BLaER1 treated with 17β-estradiol and CSF1 and Interleukin-3, amounts not matched to agents 10 nM and 100 nM (cell line): ENCODE results near the gene COL5A1.

Experiments
- H3K27ac ChIP-seq, 11 experiments: shearing (Covaris generic); formaldehyde crosslinking; 2 replicates each; pipeline ENCODE4 v1.8.1; 2022
- H3K27me3 ChIP-seq, 11 experiments: shearing (Covaris generic); formaldehyde crosslinking; 2 replicates each; pipeline ENCODE4 v1.8.1; 2022
- H3K36me3 ChIP-seq, 11 experiments: shearing (Covaris generic); formaldehyde crosslinking; 2 replicates each; pipeline ENCODE4 v1.8.1; 2022
- H3K4me1 ChIP-seq, 10 experiments: shearing (Covaris generic); formaldehyde crosslinking; 2 replicates each; pipeline ENCODE4 v1.8.1; 2022
- H3K4me2 ChIP-seq, 11 experiments: shearing (Covaris generic); formaldehyde crosslinking; 2 replicates each; pipeline ENCODE4 v1.8.1; 2022
- H3K4me3 ChIP-seq, 10 experiments: shearing (Covaris generic); formaldehyde crosslinking; 2 replicates each; pipeline ENCODE4 v1.8.1; 2022
- H3K9ac ChIP-seq, 11 experiments: shearing (Covaris generic); formaldehyde crosslinking; 2 replicates each; pipeline ENCODE4 v1.8.1; 2022
- H3K9me3 ChIP-seq, 11 experiments: shearing (Covaris generic); formaldehyde crosslinking; replicated peaks in 1 of 11; 2 replicates each; pipeline ENCODE4 v1.8.1; 2022
- H4K20me1 ChIP-seq, 11 experiments: shearing (Covaris generic); formaldehyde crosslinking; 2 replicates each; pipeline ENCODE4 v1.8.1; 2022
- Cebpa-rat ChIP-seq, 11 experiments: shearing (Covaris generic); IDR thresholded peaks; 2 replicates each; pipeline ENCODE4 v1.8.1; 2022

The COL5A1 gene

GRCh38 chr9:134678666-134679443 is 37.3 kb downstream of the COL5A1 start:
- Histone ChIP-seq H3K4me3 (no peak overlapping the region), H3K4me1 (peaks cover 0 to 38% (median 11%) of the 10 kb centered on the region in 10 experiments; a peak in 9 of 20 replicates), H3K27me3 (peaks cover 0 to 78% (median 0%) of the 10 kb centered on the region in 11 experiments; a peak in 5 of 22 replicates), H3K36me3 (peaks cover 0 to 7% (median 0%) of the 10 kb centered on the region in 11 experiments; a peak in 7 of 22 replicates), H3K9me3 (peaks cover 8 to 20% (median 15%) of the 10 kb centered on the region in 11 experiments; a peak in 20 of 22 replicates), H3K4me2 (no peak overlapping the region; a peak in 1 of 22 replicates), H3K27ac (no peak overlapping the region), H3K9ac (no peak overlapping the region), H4K20me1 (peaks cover 0 to 82% (median 62%) of the 10 kb centered on the region in 11 experiments; a peak in 16 of 22 replicates)
- no peak for TF ChIP-seq Cebpa-rat (IDR thresholded peaks at IDR 0.05)

GRCh38 chr9:134679616-134680392 is 38.2 kb downstream of the COL5A1 start:
- Histone ChIP-seq H3K9me3 (peaks cover 9 to 22% (median 15%) of the 10 kb centered on the region in 11 experiments; a peak in 21 of 22 replicates), H3K4me3 (no peak overlapping the region), H3K4me2 (no peak overlapping the region)

GRCh38 chr9:134680393-134681060 is 38.9 kb downstream of the COL5A1 start:
- Histone ChIP-seq H4K20me1 (peaks cover 0 to 92% (median 66%) of the 10 kb centered on the region in 11 experiments; a peak in 16 of 22 replicates), H3K4me1 (peaks cover 0 to 38% (median 11%) of the 10 kb centered on the region in 10 experiments; a peak in 12 of 20 replicates), H3K9ac (no peak overlapping the region), H3K4me3 (no peak overlapping the region), H3K27me3 (peaks cover 0 to 75% (median 0%) of the 10 kb centered on the region in 11 experiments; a peak in 5 of 22 replicates), H3K4me2 (no peak overlapping the region), H3K27ac (no peak overlapping the region), H3K9me3 (peaks cover 8 to 21% (median 14%) of the 10 kb centered on the region in 11 experiments; a peak in 21 of 22 replicates), H3K36me3 (peaks cover 0 to 17% (median 10%) of the 10 kb centered on the region in 11 experiments; a peak in 10 of 22 replicates)
- no peak for TF ChIP-seq Cebpa-rat (IDR thresholded peaks at IDR 0.05)

More at GRCh38 chr9:134679616-134680392, 38.2 kb downstream of the COL5A1 start:
- Histone ChIP-seq H3K4me1 (peaks cover 0 to 38% (median 11%) of the 10 kb centered on the region in 10 experiments; a peak in 9 of 20 replicates), H3K9ac (no peak overlapping the region), H3K27ac (no peak overlapping the region), H4K20me1 (peaks cover 0 to 91% (median 66%) of the 10 kb centered on the region in 11 experiments; a peak in 16 of 22 replicates), H3K27me3 (peaks cover 0 to 78% (median 0%) of the 10 kb centered on the region in 11 experiments; a peak in 5 of 22 replicates), H3K36me3 (peaks cover 0 to 14% (median 6%) of the 10 kb centered on the region in 11 experiments; a peak in 9 of 22 replicates)
- TF ChIP-seq Cebpa-rat (IDR thresholded peaks at IDR 0.05) = no peak

GRCh38 chr9:134681061-134681661 is 39.6 kb downstream of the COL5A1 start:
- H3K4me1 ChIP-seq = peaks cover 5 to 42% (median 13%) of the 10 kb centered on the region in 10 experiments; a peak in 19 of 20 replicates
- peaks cover 0 to 90% (median 67%) of the 10 kb centered on the region in 11 experiments; a peak in 16 of 22 replicates for H4K20me1 ChIP-seq
- peaks cover 3 to 15% (median 10%) of the 10 kb centered on the region in 11 experiments; a peak in 17 of 22 replicates for H3K9me3 ChIP-seq
- H3K9ac ChIP-seq = no peak overlapping the region
- peaks cover 0 to 69% (median 0%) of the 10 kb centered on the region in 11 experiments; a peak in 5 of 22 replicates for H3K27me3 ChIP-seq
- H3K36me3 ChIP-seq = peaks cover 0 to 17% (median 10%) of the 10 kb centered on the region in 11 experiments; a peak in 9 of 22 replicates
- no peak overlapping the region for H3K4me3 ChIP-seq
- no peak for TF ChIP-seq Cebpa-rat (IDR thresholded peaks at IDR 0.05)
- H3K27ac ChIP-seq = no peak overlapping the region
- no peak overlapping the region; a peak in 1 of 22 replicates for H3K4me2 ChIP-seq

- Histone ChIP-seq H3K27ac (no peak overlapping the region), H3K9me3 (peaks cover 0 to 13% (median 10%) of the 10 kb centered on the region in 11 experiments; a peak in 16 of 22 replicates), H4K20me1 (peaks cover 0 to 90% (median 67%) of the 10 kb centered on the region in 11 experiments; a peak in 16 of 22 replicates), H3K36me3 (peaks cover 0 to 17% (median 10%) of the 10 kb centered on the region in 11 experiments; a peak in 9 of 22 replicates), H3K4me3 (no peak overlapping the region), H3K4me2 (no peak overlapping the region), H3K27me3 (peaks cover 0 to 62% (median 0%) of the 10 kb centered on the region in 11 experiments; a peak in 5 of 22 replicates), H3K9ac (no peak overlapping the region), H3K4me1 (peaks cover 7 to 36% (median 12%) of the 10 kb centered on the region in 10 experiments; a peak in 19 of 20 replicates)
- no peak for TF ChIP-seq Cebpa-rat (IDR thresholded peaks at IDR 0.05)
These were observed 40.4 kb downstream of the COL5A1 start for GRCh38 chr9:134682026-134682425.

GRCh38 chr9:134682651-134683364 is 41.2 kb downstream of the COL5A1 start:
- Histone ChIP-seq H3K9ac (no peak overlapping the region), H3K4me1 (peaks cover 5 to 29% (median 12%) of the 10 kb centered on the region in 10 experiments; a peak in 19 of 20 replicates)

More at GRCh38 chr9:134682651-134683364, 41.2 kb downstream of the COL5A1 start:
- Histone ChIP-seq H3K4me2 (peak overlapping the region in 1 of 11 experiments; percentile 10; a peak in 1 of 22 replicates), H4K20me1 (peaks cover 0 to 90% (median 67%) of the 10 kb centered on the region in 11 experiments; a peak in 16 of 22 replicates), H3K9me3 (peaks cover 0 to 13% (median 10%) of the 10 kb centered on the region in 11 experiments; a peak in 16 of 22 replicates), H3K27ac (no peak overlapping the region), H3K36me3 (peaks cover 0 to 17% (median 10%) of the 10 kb centered on the region in 11 experiments; a peak in 9 of 22 replicates), H3K27me3 (peaks cover 0 to 63% (median 0%) of the 10 kb centered on the region in 11 experiments; a peak in 5 of 22 replicates), H3K4me3 (no peak overlapping the region)
- TF ChIP-seq Cebpa-rat (IDR thresholded peaks at IDR 0.05) = no peak
